IMR-90 (cell line): ENCODE measurements around the gene COPZ1. TPM values are rescaled to one million over a fixed set of nuclear protein-coding genes. Genes with fewer than 3 reads are reported as not detected.

Experiments used
- ATAC-seq: fragments of 200-7000 bp; cut with Tn5 transposase; 2 replicates; pipeline ENCODE4 v1.9.1; 2020; ENCODE audit warnings: low read depth, mild to moderate bottlenecking, moderate library complexity
- BruUV-seq: library from RNA; stranded (reverse); fragments of 400-500 nt; replicated peaks from 2 replicates; lab custom pipeline; 2021; lab: Mats Ljungman, UMichigan
- CTCF ChIA-PET: fragments of 300-600 bp; formaldehyde crosslinking; extraction: SDS; loops from one replicate; lab custom pipeline; 2021; ENCODE audit warnings: antibody characterized with exemption; lab: Yijun Ruan, JAX
- POLR2A ChIA-PET: fragments of 300-600 bp; sonication (Branson Sonifier 250); formaldehyde crosslinking; loops from one replicate; lab custom pipeline; 2022; ENCODE audit warnings: antibody characterized with exemption; ENCODE audit not compliant: unreplicated experiment; lab: Charles Lee
- DNase-seq: peaks from one replicate; pipeline ENCODE4 v3.0.0; 2013
- H2AFZ ChIP-seq: replicated peaks from 2 replicates; pipeline ENCODE3; 2013; ENCODE audit warnings: low read length, mild to moderate bottlenecking; ENCODE audit not compliant: poor library complexity
- H2AK5ac ChIP-seq: 2 replicates; pipeline ENCODE4 v1.6.1; 2013; ENCODE audit warnings: low read depth, low read length, inconsistent platforms
- H2AK9ac ChIP-seq: replicated peaks from 2 replicates; pipeline ENCODE3; 2013; ENCODE audit warnings: mild to moderate bottlenecking, low read depth, low read length, moderate library complexity; ENCODE audit not compliant: poor library complexity
- H2BK120ac ChIP-seq: 2 replicates; pipeline ENCODE4 v1.6.1; 2013; ENCODE audit warnings: low read depth, low read length, inconsistent platforms
- H2BK15ac ChIP-seq: 3 replicates; pipeline ENCODE4 v1.6.1; 2013; ENCODE audit warnings: low read depth, low read length, inconsistent platforms
- H2BK20ac ChIP-seq: 2 replicates; pipeline ENCODE4 v1.6.1; 2013; ENCODE audit warnings: low read depth, mild to moderate bottlenecking, inconsistent platforms, low read length, moderate library complexity
- H2BK5ac ChIP-seq: 2 replicates; pipeline ENCODE4 v1.6.1; 2013; ENCODE audit warnings: mild to moderate bottlenecking, low read depth, low read length, inconsistent platforms; ENCODE audit not compliant: poor library complexity, severe bottlenecking
- H3K14ac ChIP-seq: replicated peaks from 2 replicates; pipeline ENCODE4 v1.6.1; 2013; ENCODE audit warnings: low read depth, low read length, inconsistent platforms
- H3K18ac ChIP-seq: 2 replicates; pipeline ENCODE4 v1.6.1; 2013; ENCODE audit warnings: low read depth, low read length, control low read depth
- H3K23ac ChIP-seq: 2 replicates; pipeline ENCODE4 v1.6.1; 2013; ENCODE audit warnings: low read depth, low read length, inconsistent platforms
- H3K27ac ChIP-seq: 2 replicates; pipeline ENCODE4 v1.5.1; 2013; ENCODE audit warnings: mild to moderate bottlenecking, control low read depth, low read length; ENCODE audit not compliant: insufficient read depth
- H3K27me3 ChIP-seq: 2 replicates; pipeline ENCODE4 v1.6.1; 2013; ENCODE audit warnings: low read length; ENCODE audit not compliant: control insufficient read depth, insufficient read depth
- H3K36me3 ChIP-seq: 2 replicates; pipeline ENCODE4 v1.6.1; 2013; ENCODE audit warnings: low read length, mixed read lengths; ENCODE audit not compliant: control insufficient read depth, insufficient read depth
- H3K4ac ChIP-seq: 2 replicates; pipeline ENCODE4 v1.6.1; 2013; ENCODE audit warnings: low read depth, low read length, inconsistent platforms
- H3K4me1 ChIP-seq: 2 replicates; pipeline ENCODE4 v1.6.1; 2013; ENCODE audit warnings: low read length, mixed read lengths; ENCODE audit not compliant: control insufficient read depth, insufficient read depth
- H3K4me2 ChIP-seq: 2 replicates; pipeline ENCODE4 v1.6.1; 2013; ENCODE audit warnings: low read depth, mild to moderate bottlenecking, control low read depth, low read length, moderate library complexity
- H3K4me3 ChIP-seq: 2 replicates; pipeline ENCODE4 v1.5.1; 2013; ENCODE audit warnings: low read depth, mild to moderate bottlenecking, control low read depth, low read length, moderate library complexity; ENCODE audit not compliant: insufficient read depth
- H3K56ac ChIP-seq: 2 replicates; pipeline ENCODE4 v1.6.1; 2013; ENCODE audit warnings: low read length, inconsistent platforms; ENCODE audit not compliant: insufficient read depth; ENCODE audit errors: extremely low read depth
- H3K79me1 ChIP-seq, 2 experiments: 2 replicates each; pipeline ENCODE4 v1.6.1; 2013; ENCODE audit warnings: low read length in 2 of 2, inconsistent platforms in 1 of 2, low read depth in 1 of 2
- H3K9ac ChIP-seq: 2 replicates; pipeline ENCODE4 v1.6.1; 2013; ENCODE audit warnings: low read depth, low read length, control low read depth
- H3K9me1 ChIP-seq: 2 replicates; pipeline ENCODE4 v1.6.1; 2013; ENCODE audit warnings: low read length, inconsistent platforms; ENCODE audit not compliant: insufficient read depth
- H3K9me3 ChIP-seq: 2 replicates; pipeline ENCODE4 v1.6.1; 2013; ENCODE audit warnings: low read length; ENCODE audit not compliant: control insufficient read depth, insufficient read depth
- H4K20me1 ChIP-seq: 2 replicates; pipeline ENCODE4 v1.6.1; 2013; ENCODE audit warnings: low read length, inconsistent platforms; ENCODE audit not compliant: insufficient read depth
- H4K5ac ChIP-seq: 2 replicates; pipeline ENCODE4 v1.6.1; 2013; ENCODE audit warnings: mild to moderate bottlenecking, low read depth, low read length, control low read depth
- H4K8ac ChIP-seq, 2 experiments: 2 replicates each; pipeline ENCODE4 v1.6.1; 2013; ENCODE audit warnings: low read depth in 2 of 2, low read length in 2 of 2, control low read depth in 1 of 2, inconsistent platforms in 1 of 2
- H4K91ac ChIP-seq: 2 replicates; pipeline ENCODE4 v1.6.1; 2013; ENCODE audit warnings: low read depth, low read length, inconsistent platforms; ENCODE audit not compliant: insufficient read depth
- BHLHE40 ChIP-seq: fragments of 150-350 bp; IDR thresholded peaks from 2 replicates; pipeline ENCODE4 v1.6.1; 2016; ENCODE audit warnings: mild to moderate bottlenecking, low read depth, low read length
- CTCF ChIP-seq: conservative IDR thresholded peaks from 2 replicates; pipeline ENCODE4 v1.5.1; 2012; ENCODE audit warnings: mild to moderate bottlenecking, low read depth, low read length, improper control_type of control experiment
- ELK1 ChIP-seq: fragments of 150-350 bp; IDR thresholded peaks from 2 replicates; pipeline ENCODE4 v1.6.1; 2016; ENCODE audit warnings: low read depth, mild to moderate bottlenecking, low read length, moderate library complexity, borderline replicate concordance
- FOS ChIP-seq: fragments of 150-350 bp; IDR thresholded peaks from 2 replicates; pipeline ENCODE4 v1.6.1; 2016; ENCODE audit warnings: low read depth, low read length
- MAZ ChIP-seq: IDR thresholded peaks from 2 replicates; pipeline ENCODE4 v1.6.1; 2012; ENCODE audit warnings: low read depth, mild to moderate bottlenecking, low read length, improper control_type of control experiment, moderate library complexity, borderline replicate concordance
- MXI1 ChIP-seq: IDR thresholded peaks from 2 replicates; pipeline ENCODE4 v1.6.1; 2012; ENCODE audit warnings: low read depth, mild to moderate bottlenecking, low read length, moderate library complexity, borderline replicate concordance
- POLR2A ChIP-seq: IDR thresholded peaks from 2 replicates; pipeline ENCODE4 v1.6.1; 2012; ENCODE audit warnings: mild to moderate bottlenecking, low read depth, low read length
- RCOR1 ChIP-seq: IDR thresholded peaks from 2 replicates; pipeline ENCODE4 v1.6.1; 2012; ENCODE audit warnings: mild to moderate bottlenecking, low read length, improper control_type of control experiment; ENCODE audit not compliant: insufficient replicate concordance
- RFX5 ChIP-seq: IDR thresholded peaks from 2 replicates; pipeline ENCODE4 v1.8.0; 2012; ENCODE audit warnings: low read depth, mild to moderate bottlenecking, low read length, moderate library complexity
- SMC3 ChIP-seq: fragments of 150-350 bp; IDR thresholded peaks from 2 replicates; pipeline ENCODE4 v1.6.1; 2016; ENCODE audit warnings: low read depth, mild to moderate bottlenecking, antibody characterized with exemption, low read length, moderate library complexity
- WGBS, 2 experiments: methylation state at CpG; one replicate each; pipeline versions ENCODE4 v1.1.5 to v1.1.7; 2013; ENCODE audit warnings: missing lambda C conversion rate in 2 of 2; ENCODE audit not compliant: insufficient read length in 1 of 2; ENCODE audit errors: extremely low coverage in 2 of 2; 5-methylcytosine and 5-hydroxymethylcytosine counted together
- dilution Hi-C: fragments of 300-500 bp; cut with HindIII; formaldehyde crosslinking; loops from one replicate; pipeline ENCODE4 v1.14.3; 2018; ENCODE audit warnings: low sequenced_read_pairs; ENCODE audit not compliant: unreplicated experiment
- in situ Hi-C: fragments of 300-500 bp; cut with MboI; formaldehyde crosslinking; loops from 3 replicates; pipeline ENCODE4 v1.14.3; 2019; ENCODE audit warnings: low sequenced_read_pairs, inconsistent platforms, mixed read lengths
- intact Hi-C: fragments of 100-400 bp; cut with micrococcal nuclease; formaldehyde crosslinking; loops from 2 replicates; pipeline ENCODE4 v1.10.0; 2022
- polyA plus RNA-seq, 3 experiments: library from polyadenylated mRNA; depleted of rRNA; stranded (reverse); fragments of >200 nt; gene quantifications; 2 replicates each; pipeline ENCODE4 v1.2.3, GENCODE V29; 2012; ENCODE audit warnings: low replicate concordance in 1 of 3
- total RNA-seq: library from RNA; depleted of rRNA; stranded (reverse); fragments of >200 nt; gene quantifications from 2 replicates; pipeline ENCODE4 v1.2.3, GENCODE V29; 2012

COPZ1 gene
- total and polyA plus RNA-seq, 2 of the 4 experiments (the other 2 are of a cell fraction), result 187 to 382 TPM

DNA sequence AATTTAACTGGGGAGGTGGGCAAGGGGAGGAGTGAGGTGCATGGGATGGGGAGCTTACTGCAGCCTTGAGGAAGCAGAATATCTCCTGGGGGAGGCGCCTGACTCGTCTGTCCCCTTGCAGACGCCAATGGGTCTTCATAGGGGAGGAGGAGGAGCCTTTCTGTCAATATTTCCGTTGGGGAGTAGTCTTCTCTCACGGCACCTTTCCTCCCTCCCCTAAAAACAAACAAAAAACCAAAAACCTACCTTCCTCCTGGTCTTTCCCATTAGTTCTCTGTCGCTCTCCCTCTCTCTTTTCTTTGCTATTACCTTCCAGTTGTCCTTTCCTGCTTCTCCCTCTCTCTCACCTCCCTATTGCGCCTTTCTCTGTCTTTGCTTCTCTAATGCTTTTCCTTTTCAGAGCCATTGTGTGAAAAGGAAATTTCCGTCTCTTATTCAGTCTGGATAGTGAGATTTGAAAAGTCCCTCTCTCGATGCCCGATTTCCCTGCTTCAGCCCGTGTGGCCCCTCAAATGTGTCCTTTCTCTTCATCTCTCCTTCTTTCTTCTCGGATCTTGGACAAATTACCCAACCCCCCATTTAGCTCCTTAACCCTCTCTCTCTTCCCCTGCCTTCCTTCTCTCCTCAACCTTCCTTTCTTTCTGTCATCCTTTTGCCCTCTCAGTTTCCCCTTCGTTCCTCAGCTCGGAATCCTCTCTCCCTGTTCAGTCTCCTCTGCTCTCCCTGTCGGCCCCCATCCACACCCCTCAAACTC lies 33.4 kb downstream of the COPZ1 start (continued):
- TF ChIP-seq MAZ (no peak), SMC3 (no peak), POLR2A (no peak)

DNA sequence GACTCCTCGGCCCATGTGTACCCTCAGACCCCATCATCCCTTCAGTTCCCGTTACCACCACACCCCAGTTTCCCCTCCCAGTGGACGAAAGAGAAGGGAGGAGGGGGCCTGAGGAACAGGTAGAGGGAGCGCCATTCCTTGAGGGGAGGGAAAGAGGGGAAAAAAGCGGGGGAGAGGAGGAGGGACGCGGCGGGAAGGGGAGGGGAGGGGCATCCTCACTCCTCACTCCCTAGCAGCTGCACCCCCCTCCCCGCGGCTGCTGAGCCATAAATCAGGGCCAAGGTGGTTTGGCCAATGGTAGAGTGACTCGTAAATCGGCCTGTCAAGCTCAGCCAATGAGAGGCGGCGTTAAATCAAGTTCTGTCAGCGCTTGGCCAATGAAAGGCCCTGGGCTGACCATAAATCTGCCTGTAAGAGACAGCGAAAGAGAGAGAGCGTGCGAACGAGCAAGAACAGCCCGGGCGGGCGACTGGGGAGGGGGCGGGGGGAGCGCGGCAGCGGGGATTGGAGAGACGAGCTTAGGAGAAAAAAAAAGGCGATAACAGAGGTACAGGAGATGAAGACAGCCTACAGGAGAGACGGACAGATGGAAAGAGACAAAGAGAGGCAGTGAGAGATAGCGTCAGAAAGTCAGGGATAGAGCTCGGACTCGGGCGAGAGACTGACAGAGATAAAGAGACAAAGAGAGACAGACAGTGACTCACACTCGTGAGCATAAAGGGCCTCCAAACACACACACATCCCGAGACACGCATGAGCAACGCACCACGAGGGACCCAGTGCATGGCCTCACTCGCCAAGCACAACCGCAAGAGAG lies 34.2 kb downstream of the COPZ1 start:
- H4K20me1 ChIP-seq, result no peaks in the 10 kb centered on the region
- peak overlapping the region; percentile 89 for H2BK120ac ChIP-seq
- H3K36me3 ChIP-seq, result no peaks in the 10 kb centered on the region
- POLR2A ChIA-PET, result interaction anchor here (1.2 to 1.4 kb wide), 2 partner anchors 72 to 130 kb away, joined by 4 read pairs; no protein-coding TSS in a partner anchor
- CTCF ChIA-PET, result interaction anchor here (0.9 to 2.2 kb wide), 6 partner anchors 10 to 143 kb away, joined by 3 to 5 read pairs (median 4); partner anchors contain the start of gene COPZ1
- peak overlapping the region; percentile 99 for H3K4ac ChIP-seq
- peak overlapping the region; percentile 92 for H2BK5ac ChIP-seq
- peak overlapping the region; percentile 96 for H3K23ac ChIP-seq
- peak overlapping the region; percentile 96 for H3K14ac ChIP-seq
- H2BK15ac ChIP-seq, result peak overlapping the region; percentile 90; the same call in 2 of the 3 replicates
- DNase-seq, result peak; percentile 100
- peaks cover 16% of the 10 kb centered on the region for H3K4me1 ChIP-seq
- intact Hi-C loops, result loop anchor here (1.0 to 2.0 kb wide), 5 partner anchors 20 to 353 kb away; partner anchors contain the start of genes CBX5 and HNRNPA1
- peak overlapping the region; percentile 85 for H2BK20ac ChIP-seq
- peak overlapping the region; percentile 95 for H3K27ac ChIP-seq
- BruUV-seq, result no TSS peak
- peak overlapping the region; percentile 66 for H3K4me3 ChIP-seq
- peak overlapping the region; percentile 89 for H3K9ac ChIP-seq
- H2AK5ac ChIP-seq, result peak overlapping the region; percentile 96
- peak overlapping the region; percentile 89 for H3K4me2 ChIP-seq
- H3K9me3 ChIP-seq, result no peaks in the 10 kb centered on the region
- H2AK9ac ChIP-seq, result peak overlapping the region; percentile 99
- ATAC-seq, result peak; percentile 89
- 0 out of 2 replicates have a peak, but pooled peaks cover 15% of the 10 kb centered on the region for H3K9me1 ChIP-seq
- dilution Hi-C loops, result no loop called here
- peak overlapping the region; percentile 90 to 95 for H4K8ac ChIP-seq
- 0% methylated on average over 10 of the region's 40 CpGs; no CpG with 5 or more reads in 1 of the 2 experiments for WGBS, 2 experiments
- H3K56ac ChIP-seq, result peak overlapping the region; percentile 90
- no peaks in the 10 kb centered on the region for H3K27me3 ChIP-seq
- peak overlapping the region; percentile 89 for H4K5ac ChIP-seq
- in situ Hi-C loops, result no loop called here
- H3K79me1 ChIP-seq, result peaks cover 0 to 24% of the 10 kb centered on the region in 2 experiments; a peak in 2 of 4 replicates
- H4K91ac ChIP-seq, result peak overlapping the region; percentile 95
- peak overlapping the region; percentile 87 for H3K18ac ChIP-seq
- H2AFZ ChIP-seq, result peak overlapping the region; percentile 95
- no peak for TF ChIP-seq CTCF
- TF ChIP-seq MXI1, result peak; percentile 91; the same call in 1 of the 2 replicates
- peak; percentile 57; the same call in 1 of the 2 replicates for TF ChIP-seq RFX5
- peak; percentile 87 for TF ChIP-seq FOS
- TF ChIP-seq POLR2A, result peak; percentile 56; the same call in 1 of the 2 replicates
- peak; percentile 97 for TF ChIP-seq BHLHE40
- no peak for TF ChIP-seq RCOR1
- no peak for TF ChIP-seq ELK1
- peak; percentile 97 for TF ChIP-seq MAZ
